Ovary (tissue), 3 donors: Measurements from ENCODE around the gene CROCC2.

Experiments
- CTCF ChIP-seq, 3 donors: fragments of 450-650 bp in 2 of 3; fragments of 200-600 bp in 1 of 3; IDR thresholded peaks; one replicate each; pipeline versions ENCODE4 v1.5.1 to v1.8.0; 2016 to 2022; ENCODE audit warnings: antibody characterized with exemption in 3 of 3, mild to moderate bottlenecking in 1 of 3
- POLR2A ChIP-seq: fragments of 450-650 bp; IDR thresholded peaks from one replicate; pipeline ENCODE4 v1.6.1; 2017; ENCODE audit warnings: antibody characterized with exemption, mild to moderate bottlenecking, moderate library complexity
- donor health status: DM: no; HTN: no; CAD: no.

- TF ChIP-seq CTCF (IDR thresholded peaks at IDR 0.05) (no peak), POLR2A (no peak)
Measured at GRCh38 chr2:240888130-240888889, 17.8 kb upstream of the CROCC2 start.
